Superior temporal gyrus (tissue), 1 donor: ENCODE data around the gene DPP6.
"Not testable (repeated sequence)": the region's sequence is repeated elsewhere in the genome, so short reads cannot be mapped to it uniquely, and the experiment has no call there.

Source experiments
- DNase-seq: peaks from one replicate; pipeline ENCODE4 v3.0.0-alpha.2; 2016; ENCODE audit errors: extremely low spot score

Gene DPP6

DNA sequence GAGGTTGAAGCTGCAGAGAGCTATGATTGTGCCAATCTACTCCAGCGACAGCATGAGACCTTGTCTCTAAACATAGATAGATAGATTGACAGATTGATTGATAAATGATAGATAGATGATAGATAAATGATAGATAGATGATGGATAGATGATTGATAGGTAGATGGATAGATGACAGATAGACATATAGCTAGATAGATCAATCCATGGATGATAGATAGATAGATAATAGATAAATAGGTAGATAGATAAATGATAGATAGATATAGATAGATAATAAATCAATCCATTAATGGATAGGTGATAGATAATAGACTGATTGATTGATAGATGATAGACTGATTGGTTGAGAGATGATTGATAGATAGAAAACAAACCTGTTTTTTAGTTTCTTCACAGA is 601.1 kb downstream of the DPP6 start:
- no peak for DNase-seq

DNA sequence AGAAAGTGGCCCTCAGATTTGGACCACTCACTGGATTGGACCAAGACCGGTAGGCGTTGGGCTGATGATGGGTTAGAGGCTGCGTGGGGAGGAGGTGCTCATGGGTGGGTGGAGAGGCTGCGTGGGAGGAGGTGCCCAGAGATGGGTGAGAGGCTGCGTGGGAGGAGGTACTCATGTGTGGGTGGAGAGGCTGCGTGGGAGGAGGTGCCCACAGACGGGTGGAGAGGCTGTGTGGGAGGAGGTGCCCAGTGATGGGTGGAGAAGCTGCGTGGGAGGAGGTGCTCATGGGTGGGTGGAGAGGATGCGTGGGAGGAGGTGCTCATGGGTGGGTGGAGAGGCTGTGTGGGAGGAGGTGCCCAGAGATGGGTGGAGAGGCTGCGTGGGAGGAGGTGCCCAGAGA is 604.4 kb downstream of the DPP6 start:
- no peak for DNase-seq

DNA sequence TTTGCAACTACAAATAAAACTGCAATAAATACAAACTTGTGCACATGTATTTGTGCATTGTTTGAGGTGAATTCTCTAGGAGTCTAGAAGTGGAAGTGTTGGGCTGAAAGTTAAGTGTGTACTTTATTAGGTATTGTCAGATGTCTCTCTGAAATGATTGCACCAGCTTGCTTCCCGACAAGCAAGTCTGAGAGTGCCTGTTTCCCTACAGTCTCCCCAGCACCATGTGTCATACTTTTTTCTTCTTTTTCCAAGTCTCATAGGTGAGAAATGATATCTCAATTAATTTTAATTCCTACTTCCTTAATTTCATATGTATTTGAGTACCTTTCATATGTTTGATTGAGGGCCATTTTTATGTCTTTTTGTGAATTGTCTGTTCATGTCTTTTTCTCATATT is 614.6 kb downstream of the DPP6 start:
- no peak for DNase-seq

DNA sequence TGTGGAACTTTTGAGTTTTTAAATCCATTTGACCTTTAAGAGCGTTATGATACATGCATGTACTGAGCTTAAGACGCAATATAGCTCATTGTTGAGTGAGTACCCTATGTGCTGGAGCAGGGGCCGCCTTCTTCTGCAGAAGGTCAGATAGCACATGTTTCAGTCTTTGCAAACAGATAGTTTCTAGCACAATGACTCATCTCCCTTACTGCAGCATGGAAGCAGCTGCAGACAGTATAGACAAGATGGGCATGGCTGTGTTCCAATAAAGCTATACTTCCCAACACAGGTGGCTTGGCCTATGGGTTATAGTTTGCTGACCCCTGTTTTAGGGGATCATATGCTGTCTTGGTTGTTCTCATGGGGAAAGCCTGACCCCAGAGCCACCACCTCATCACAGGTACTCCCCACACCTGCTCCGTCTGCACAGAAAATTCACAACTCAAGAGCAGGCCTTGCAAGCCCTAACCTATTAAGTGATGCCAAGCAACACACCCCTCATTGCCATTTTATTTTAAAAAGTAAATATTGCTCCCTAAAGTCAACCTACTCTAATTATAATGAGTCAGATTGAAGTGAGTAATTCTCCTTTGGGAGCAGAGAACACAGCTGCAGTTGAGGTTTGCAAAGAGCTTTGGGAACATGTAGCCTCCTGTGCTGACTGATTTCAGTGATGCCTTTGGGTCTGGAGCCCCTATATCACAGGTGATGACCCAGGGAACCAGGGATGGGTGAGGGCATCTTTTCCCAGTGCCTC is 620.6 kb downstream of the DPP6 start:
- no peak for DNase-seq

DNA sequence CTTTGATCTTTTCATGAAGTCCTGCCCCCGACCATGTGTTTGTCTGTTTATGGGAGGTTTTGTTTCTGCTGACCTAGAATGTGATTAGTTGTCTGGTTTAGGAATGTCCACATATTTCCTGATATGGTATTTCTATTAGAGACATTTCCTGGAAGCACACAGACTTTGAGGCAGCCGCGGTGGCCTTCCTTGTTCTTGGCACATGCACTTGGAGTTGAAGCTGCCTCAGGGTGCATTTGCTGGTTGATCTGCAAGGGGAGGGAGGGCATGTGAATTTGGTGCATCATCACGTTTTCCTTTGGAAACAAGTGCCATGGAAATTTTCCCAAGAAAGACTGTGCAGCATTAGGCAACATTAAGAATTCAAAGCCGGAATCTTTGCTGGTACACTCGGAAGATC is 622.0 kb downstream of the DPP6 start:
- no peak for DNase-seq

DNA sequence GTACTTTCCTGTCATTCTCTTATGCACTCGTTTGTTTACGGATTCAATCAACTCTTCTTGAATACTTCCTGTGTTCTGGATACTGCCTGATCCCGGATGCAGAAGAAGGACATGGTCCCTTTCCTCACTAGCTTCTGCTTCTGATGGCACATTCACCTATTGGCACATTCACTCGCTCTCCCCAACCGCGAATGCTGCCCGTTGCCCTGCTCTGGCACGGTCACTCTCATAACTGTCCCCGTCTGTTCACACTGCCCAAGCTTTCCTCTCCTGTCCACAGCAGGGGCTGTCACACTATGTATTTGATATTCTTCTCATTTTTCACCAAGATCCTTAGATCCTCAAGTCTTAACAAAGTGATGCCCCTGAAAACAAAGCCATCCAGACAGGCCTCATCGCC is 623.4 kb downstream of the DPP6 start:
- DNase-seq: no peak

DNA sequence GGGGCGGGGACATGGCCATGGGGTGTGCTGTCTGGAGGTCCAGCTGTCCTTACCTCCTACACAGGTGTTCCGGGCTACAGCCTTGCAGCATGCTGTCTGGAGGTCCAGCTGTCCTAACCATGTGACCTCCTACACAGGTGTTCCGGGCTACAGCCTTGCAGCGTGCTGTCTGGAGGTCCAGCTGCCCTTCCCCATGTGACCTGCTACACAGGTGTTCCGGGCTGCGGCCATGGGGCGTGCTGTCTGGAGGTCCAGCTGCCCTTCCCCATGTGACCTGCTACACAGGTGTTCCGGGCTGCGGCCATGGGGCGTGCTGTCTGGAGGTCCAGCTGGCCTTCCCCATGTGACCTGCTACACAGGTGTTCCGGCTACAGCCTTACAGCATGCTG is 623.8 kb downstream of the DPP6 start:
- not testable (repeated sequence) for DNase-seq

DNA sequence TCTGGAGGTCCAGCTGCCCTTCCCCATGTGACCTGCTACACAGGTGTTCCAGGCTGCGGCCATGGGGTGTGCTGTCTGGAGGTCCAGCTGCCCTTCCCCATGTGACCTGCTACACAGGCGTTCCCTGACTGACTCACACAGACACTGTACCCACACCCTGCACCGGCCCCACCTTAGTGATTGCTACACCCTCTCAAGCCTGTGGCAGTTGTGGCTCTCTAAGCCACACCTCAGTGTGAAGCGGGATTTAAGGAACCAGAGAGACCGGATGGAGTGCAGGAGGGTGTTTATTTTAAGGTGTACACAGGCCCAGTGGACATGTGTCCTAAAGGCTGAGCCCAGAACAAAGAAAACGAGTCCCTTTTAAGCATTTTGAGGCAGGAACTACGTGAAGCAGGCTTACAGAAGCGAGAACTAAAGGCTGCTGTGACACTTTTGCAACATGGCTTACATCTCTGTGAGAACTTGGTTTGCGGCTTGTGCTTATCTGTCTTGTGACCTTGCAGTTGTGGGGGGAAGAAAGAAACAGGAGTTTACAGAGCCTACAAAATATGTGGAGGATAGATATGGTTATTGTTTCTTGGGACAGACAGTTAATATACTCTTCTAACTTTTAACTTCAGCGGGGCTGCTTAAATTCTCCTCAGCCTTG is 624.4 kb downstream of the DPP6 start:
- DNase-seq: no peak

DNA sequence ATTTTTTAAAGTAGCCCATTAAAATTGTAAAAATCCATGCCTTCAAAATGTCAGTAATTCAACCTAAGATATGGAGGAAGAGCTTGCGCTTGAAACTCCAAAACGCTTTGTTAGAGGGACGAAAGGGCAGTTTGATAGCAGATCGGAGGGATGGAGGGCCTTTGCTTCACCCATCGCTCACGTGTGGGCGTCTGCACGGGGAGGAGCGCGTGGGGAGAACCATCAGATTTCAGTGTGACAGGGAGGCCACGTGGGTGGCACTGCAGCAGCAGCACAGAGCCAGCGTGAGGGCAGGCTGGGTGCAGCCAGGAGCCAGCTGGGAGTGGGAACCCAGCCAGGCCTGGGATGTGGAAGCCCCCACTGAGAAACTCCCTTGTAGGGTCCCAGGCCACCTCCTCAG is 625.3 kb downstream of the DPP6 start:
- no peak for DNase-seq

DNA sequence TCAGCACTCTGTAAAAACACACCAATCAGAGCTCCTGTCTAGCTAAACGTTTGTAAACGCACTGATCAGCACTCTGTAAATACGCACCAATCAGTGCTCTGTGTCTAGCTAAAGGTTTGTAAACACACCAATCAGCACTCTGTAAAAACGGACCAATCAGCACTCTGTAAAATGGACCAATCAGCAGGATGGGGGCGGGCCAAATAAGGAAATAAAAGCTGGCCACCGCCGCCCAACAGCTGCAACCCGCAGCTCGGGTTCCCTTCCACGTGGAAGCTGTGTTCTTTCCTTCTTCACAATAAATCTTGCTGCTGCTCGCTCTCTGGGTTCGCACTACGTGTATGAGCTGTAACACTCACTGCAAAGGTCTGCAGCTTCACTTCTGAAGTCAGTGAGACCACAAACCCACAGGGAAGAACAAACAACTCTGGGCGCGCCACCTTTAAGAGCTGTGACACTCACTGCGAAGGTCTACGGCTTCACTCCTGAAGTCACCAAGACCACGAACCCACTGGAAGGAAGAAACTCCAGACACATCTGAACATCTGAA is 625.9 kb downstream of the DPP6 start:
- DNase-seq: not testable (repeated sequence)

DNA sequence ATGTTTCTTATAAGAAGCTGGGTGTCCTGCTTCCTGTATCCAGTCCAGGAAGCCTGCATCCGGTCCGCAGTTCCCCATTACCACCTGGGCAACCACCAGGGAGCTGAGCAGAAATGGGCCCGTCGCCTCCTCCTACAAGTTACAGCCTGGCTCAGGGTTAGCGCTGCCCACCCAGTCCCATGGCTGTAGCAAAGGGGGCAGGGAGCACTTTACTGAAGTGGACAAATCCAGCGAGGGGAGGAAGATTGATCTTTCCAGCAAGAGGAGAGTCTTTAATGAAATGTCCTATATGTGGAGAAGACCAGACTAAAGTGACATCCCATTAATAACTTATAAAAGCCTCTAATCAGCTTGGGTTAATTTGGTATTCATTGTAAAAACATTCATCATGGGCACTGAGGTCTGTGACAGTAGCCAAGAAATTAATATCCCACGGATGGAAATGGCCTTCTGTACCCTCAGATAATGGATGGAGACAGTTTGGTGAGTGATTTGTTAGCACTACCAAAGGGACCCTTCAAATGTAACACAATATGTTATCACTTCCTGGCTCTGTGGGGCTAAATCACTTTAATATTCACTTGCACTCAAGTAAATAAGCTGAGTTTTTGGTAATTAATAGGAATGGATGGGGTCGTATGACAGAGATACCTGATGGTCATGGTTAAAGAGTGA is 627.3 kb downstream of the DPP6 start:
- DNase-seq: no peak

DNA sequence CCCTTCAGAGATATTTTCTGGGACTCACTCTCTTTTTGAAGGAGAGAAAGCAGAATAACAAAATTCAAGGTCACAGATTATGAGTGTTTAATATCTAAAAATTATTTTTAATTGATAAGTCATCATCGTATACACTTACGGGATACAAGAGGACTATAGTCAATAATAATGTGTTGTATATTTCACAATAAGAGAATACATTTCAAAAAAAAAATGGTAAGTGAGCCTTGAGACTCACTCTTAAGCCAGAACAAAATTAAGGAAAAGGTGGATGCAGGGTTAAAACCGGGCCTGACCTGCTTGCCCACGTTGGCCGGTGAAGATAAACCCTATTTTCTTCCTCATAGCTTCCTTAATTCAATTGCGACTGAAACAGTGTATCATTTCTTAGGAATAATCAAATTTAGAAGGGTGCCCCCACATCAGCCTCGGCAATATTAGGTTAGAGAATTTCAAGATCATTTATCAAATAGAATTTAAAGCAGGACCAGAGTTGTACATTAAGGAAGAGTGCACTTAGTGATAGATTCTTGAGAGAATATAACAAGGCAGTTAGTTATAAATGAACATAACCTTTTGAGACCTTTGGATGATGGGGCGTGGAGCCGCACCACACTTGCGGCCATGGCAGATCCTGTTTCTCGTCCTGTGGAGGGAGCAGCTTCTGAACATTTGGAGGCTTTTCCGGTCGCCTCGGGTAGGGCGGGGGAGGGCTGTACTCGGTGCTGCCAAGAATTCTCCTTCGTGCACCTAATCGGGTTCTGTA is 628.9 kb downstream of the DPP6 start:
- DNase-seq: no peak

DNA sequence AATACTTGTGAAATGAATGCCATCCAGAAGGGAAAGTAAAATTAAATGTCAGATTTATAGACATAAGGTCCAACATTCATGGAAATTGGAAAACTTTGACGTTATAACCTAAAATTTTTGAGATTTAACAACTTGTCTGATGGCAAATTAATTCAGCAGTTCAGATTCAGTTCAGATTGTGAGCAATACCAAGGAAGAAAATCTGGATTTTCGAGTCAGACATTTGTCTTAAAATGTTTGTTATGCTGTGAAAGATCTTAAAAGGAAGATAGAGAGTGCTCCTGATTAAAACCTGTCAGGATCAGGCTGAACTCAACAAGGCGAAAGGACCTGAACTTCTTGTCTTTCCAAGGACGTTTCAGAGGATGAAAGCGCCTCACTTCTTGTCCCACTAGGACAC is 629.8 kb downstream of the DPP6 start:
- DNase-seq: no peak

DNA sequence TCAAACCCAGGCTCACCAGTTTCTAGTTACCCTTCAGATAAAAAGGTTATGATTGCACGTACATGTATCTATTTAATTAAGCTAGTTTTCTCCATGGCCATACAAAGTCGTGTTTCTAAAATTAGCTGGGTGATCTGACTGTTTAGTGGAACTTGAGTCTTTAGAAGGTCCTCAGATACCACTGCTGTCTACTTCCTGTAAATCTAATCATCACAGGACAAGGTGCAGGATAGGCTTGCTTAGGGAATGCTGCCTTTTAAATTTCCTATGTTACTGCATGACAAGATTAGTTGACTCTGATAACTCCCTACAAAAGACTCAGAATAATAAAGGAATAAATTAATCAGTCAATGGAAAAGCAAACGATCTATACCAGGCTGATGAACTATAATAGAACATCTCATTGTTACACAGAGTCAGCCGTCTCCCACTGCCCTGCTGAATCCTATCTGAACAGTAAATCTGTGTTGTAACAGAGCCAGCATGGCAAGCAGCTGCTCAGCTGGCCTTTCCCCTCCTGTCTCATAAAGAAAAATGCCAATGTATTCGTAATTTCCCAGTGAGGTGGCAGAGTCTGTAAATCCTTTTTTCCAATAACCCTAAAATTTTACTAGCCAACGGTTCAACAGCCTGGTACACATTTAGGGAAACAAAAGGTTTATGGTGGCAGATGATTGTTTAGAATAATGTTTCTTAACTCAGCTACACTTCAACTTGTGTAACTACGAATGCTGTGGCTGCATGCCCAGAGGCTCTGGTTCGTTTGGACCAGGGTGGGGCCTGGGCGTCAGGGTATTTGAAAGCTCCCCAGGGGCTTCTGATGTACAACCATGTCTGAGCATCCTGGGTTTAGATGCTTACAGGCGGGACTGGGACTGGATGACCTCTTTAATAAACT is 632.7 kb downstream of the DPP6 start:
- no peak for DNase-seq

DNA sequence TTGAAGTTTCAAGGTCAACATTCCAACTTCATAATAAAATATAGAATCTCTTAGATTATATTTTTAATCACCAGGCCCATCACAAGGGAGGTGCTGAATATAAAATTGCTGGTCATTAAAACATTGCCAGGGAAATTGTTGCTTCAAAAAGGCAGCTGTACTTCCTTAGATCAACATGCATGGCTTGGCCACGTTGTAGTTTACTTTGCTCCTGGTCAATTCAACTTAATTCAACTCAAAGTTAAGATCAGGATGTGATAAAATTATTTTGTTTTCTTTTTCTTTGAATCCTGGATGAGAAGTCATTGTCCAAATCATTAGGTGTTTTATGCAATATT is 633.3 kb downstream of the DPP6 start:
- DNase-seq: no peak

DNA sequence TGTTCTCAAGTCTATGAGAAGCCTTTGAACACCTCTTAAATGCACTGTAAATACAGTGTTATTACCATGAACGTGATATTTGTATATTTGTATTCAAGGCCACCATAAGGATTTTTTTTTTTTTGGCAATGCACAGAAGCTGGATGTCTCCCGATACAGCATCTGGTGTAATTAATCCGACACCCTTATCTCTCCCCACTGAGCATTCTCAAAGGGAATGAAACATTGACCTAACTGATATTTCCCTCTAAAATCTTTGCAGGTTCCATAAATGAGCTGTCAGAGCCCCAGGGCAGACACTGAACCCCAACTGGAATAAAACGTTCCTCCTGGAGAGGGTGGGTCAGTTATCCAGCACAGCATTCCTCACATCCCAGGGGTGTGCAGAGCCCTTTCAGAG is 634.1 kb downstream of the DPP6 start:
- no peak for DNase-seq

DNA sequence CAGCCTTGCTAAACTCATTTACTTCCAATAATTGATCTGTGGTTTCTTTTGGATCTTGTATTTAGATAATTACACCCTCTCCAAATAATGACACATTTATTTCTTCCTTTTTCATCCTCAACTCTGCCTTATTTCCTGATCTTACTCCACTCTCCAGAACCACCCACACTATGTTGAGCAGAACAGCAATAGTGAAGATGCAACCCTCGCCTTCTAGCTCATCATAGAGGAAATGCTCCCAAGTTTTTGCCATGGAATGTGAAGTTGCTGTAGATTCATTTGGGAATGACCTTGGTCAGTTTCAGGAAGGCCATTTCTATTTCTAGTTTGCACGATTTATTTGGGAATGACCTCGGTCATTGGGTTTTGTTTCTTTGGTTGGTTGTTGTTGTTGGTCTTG is 636.8 kb downstream of the DPP6 start:
- DNase-seq: no peak

DNA sequence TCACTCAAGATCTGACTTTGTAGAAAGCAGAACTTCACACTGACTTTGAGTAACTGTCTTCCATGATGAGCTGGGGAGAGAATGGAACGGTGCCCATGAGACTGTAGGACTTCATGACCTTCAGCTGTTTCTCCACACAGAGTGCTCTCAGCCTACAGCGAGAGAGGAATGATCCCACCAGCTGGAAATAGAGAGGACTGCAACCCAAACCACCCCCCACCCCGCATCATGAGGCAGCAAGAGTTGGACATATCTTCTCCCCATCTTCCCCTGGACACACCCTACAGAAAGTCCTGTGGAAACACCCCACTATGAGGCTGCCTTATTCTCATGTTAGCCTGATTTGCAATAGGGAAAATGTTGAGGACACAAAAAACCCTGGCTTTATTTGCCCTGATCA is 638.2 kb downstream of the DPP6 start:
- DNase-seq: no peak

DNA sequence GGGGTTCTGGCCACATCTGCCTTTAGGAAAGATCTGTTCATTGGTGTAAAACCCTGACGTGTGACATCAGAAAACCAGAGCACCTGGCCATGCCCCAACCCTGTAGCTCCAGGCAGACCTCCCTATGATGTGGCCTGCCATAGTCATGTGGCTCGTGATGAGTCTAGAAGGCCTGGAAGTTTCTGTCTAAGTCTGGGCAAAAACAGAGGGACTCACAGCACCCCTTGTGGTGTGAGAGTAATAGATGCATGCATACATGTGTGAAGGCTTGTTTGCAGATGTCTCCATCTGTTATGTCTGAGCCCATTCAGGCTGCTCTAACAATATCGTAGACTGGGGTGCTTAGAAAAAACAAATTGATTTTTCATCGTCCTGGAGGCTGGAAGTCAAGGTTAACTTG is 641.5 kb downstream of the DPP6 start:
- DNase-seq: no peak

DNA sequence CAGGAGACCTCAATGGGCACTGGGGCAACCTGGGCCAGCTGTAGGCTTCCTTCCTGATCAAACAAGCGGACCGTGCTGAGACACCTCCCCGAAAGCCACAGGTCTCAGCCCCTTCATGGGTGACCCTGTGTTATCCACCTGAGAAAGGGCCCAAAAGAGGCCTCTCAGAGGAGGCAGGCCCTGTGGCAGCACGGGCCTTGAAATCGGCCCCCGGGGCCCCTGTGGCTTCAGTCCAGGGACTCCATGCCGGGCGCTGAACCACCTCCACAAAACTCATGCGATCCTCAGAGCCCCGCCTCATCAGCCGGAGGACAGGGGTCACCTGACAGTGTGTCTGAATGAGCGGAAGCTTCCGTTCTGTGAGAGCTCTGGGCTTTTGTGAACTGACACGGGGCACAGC is 643.6 kb downstream of the DPP6 start:
- DNase-seq: no peak

DNA sequence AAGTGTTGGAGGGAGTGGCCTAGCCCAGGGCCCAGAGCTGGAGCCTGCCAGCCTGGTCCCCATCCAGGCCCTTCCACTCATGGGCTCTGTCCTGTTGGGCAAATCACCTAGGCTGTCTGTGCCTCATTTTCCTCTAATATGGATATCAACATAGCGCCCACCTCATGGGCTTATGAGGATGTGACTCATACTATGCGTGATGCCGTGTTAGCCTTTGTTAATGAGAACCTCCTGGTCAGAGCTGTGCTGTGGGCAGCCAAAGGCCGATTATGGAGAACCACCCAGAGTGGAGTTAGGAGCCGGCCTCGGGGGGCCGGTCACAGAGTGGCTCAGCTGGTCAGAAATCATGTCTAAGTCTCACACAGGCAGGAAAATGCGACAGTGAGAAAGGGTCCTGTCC is 644.4 kb downstream of the DPP6 start:
- DNase-seq: no peak
